ENCODE results near the gene DNAH1.
"Not testable (repeated sequence)": the region's sequence is repeated elsewhere in the genome, so short reads cannot be mapped to it uniquely, and the experiment has no call there.

Gene DNAH1

DNA sequence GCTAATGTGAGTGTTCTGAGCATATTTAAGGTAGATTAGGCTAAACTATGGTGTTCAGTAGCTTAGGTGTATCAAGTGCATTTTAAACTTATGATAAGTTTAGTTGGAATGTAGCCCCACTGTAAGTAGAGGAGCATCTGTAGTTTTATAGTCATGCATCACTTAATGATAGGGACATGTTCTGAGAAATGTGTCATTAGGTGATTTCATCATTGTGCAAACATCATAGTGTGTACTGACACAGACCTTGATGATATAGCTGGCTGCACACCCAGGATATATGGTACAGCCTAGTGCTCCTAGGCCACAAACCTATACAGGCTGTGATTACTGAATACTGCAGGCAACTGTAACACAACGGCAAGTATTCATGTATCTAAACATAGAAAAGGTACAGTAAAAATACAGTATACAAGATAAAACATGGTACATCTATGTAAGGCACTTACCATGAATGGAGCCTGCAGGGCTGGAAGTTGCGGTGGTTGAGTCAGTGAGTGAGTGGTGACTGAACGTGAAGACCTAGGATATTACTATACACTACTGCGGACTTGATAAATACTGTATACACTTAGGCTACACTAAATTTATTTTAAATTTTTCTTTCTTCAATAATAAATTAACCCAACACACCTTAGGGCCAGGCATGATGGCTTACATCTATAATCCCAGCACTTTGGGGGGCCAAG is 17.9 kb downstream of the DNAH1 start:
- DNase-seq (ENCODE audit: low read depth in 2 of 2): no peak

DNA sequence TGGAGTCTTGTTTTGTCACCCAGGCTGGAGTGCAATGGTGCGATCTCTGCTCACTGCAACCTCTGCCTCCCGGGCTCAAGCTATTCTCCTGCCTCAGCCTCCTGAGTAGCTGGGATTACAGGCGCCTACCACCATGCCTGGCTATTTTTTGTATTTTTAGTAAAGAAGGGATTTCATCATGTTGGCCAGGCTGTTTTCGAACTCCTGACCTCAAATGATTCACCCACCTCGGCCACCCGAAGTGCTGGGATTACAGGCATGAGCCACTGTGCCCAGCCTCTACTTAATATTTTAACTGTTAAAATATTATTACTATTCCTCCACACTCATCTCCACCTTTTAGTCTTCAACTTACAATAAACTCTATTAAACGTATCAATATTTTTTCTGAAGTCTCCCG is 22.0 kb downstream of the DNAH1 start:
- DNase-seq (ENCODE audit: low read depth in 2 of 2): not testable (repeated sequence)

DNA sequence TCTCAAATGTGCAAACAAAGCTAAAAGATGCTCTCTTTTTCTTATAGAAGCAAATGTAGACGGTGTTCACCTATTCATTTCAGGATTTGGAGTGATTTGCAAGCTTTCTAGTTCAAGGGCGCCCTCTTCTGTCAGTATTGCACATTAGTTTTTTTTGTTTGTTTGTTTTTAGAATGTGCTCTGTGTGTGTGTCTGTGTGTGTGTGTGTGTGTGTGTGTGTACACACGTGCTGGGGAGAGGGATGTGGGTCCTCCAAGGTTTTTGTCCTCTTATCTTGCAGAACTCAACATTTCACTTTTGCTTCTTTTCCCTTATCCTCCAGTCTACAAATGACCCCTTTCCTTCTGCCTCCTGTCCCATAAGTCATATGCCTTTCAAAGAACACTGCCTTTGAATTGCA is 23.5 kb downstream of the DNAH1 start:
- peak in 1 of 2 donors; percentile 7 for DNase-seq (ENCODE audit: low read depth in 2 of 2)

DNA sequence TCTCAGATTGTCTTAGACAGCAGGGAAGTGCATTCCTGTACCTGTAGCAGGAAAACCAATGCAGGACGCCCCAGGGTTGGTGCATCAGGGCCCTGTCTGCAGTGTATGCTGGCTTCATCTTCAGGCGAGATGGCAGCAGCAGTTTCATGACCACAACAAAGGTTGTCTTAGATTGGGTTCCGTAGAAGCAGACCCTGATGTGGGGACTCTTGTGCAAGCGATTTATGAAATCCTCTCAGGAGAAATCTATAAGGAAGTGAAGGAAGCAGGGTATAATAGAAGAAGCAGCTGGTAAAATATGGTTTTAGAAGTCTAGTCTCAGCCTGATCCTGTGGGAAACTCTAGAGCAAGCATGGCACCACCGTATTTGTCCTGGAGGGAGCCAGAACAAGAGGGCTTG is 25.0 kb downstream of the DNAH1 start:
- DNase-seq (ENCODE audit: low read depth in 2 of 2): no peak

DNA sequence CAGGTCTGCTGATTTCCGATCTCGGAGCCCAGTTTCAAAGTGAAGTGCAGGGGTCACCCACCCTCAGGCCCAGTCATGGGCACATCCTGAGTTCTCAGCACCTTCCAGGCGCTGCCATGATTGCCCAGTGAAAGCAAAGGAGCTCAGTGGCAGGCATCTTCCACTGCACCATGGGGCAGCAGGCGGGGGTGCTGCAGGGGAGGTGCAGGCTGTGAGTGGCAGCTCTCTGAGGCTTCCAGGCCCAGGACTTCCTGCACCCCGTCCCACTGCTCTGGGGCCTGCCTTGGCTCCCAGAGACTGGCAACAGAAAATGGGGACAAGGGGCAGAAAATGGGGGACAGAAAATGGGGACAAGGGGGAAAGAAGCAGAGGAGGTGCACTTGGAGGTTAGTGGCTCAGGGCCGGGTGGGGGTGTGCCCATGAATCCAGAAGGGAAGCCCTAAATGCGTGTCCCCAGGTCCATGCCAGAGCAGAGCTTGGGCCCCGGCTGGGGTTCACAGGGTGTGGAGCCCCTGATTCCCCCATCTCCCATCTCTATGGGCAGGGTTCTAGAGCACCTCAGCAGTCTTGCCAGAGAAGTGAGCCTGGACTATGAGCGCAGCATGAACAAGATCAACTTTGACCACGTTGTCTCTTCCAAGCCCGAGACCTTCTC is 28.0 kb downstream of the DNAH1 start:
- DNase-seq (ENCODE audit: low read depth in 2 of 2): no peak

DNA sequence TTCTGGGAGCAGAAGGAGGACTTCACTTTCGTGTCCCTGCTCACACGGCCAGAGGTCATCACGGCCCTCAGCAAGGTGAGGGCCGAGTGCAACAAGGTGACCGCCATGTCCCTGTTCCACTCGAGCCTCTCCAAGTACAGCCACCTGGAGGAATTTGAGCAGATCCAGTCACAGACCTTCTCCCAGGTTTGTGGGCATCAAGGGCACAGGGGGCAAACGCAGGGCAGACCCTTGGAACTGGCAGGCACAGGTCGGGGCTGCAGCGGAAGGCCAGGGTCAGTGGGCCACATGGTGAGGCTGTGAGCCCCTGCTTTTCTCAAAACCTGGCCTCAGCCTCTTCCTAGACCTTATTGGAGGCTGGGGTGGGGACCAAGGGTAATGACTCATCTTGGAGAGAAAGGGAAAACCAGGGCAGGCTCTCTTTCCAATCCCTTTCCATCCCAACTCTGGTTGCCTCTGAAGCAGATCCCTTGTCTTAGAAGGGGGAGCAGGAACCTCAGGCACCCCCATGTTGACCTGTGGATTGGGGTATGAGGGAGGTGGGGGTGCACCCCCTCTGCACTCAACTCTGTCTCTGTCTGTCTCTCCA is 29.5 kb downstream of the DNAH1 start:
- no peak for DNase-seq (ENCODE audit: low read depth in 2 of 2)

DNA sequence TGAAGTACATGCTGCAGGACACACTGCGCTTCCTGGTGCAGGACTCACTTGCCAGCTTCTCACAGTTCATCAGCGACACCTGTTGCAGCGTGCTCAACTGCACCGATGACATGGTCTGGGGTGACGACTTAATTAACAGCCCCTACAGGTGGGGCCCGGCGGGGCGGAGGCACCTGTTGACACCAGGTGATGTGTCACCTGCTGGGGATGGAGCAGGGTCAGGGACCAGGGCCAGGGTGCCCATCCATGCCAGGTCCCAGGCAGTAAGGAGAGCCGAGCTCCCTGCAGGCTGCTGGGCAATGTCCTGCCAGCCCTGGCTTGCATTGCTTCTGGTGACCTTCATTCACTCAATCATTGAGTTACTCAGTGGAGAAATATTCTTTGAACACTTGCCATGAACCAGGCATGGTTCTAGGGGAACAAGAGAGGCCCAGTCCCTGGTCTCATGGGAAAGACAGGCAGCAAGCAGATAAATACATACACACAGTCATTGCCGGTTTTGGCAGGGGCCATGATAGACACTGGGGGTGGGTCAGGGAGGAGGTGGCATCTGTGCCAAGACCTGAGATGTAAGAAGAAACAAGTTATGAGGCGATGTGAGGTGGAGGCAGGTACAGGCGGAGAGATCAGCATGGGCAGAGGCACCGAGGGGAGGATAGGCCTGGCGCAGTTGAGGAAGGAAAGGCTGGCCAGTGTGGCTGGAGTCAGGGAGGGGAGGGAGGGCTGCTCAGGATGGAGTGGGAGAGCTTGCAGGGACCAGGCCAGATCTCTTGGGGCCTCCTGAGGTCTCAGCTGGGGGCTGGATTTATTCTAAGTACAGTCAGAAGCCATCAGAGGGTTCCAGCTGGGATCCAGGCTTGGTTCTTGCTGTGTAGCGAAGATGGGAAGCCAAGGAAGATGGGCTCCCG is 30.8 kb downstream of the DNAH1 start:
- DNase-seq (ENCODE audit: low read depth in 2 of 2): no peak

DNA sequence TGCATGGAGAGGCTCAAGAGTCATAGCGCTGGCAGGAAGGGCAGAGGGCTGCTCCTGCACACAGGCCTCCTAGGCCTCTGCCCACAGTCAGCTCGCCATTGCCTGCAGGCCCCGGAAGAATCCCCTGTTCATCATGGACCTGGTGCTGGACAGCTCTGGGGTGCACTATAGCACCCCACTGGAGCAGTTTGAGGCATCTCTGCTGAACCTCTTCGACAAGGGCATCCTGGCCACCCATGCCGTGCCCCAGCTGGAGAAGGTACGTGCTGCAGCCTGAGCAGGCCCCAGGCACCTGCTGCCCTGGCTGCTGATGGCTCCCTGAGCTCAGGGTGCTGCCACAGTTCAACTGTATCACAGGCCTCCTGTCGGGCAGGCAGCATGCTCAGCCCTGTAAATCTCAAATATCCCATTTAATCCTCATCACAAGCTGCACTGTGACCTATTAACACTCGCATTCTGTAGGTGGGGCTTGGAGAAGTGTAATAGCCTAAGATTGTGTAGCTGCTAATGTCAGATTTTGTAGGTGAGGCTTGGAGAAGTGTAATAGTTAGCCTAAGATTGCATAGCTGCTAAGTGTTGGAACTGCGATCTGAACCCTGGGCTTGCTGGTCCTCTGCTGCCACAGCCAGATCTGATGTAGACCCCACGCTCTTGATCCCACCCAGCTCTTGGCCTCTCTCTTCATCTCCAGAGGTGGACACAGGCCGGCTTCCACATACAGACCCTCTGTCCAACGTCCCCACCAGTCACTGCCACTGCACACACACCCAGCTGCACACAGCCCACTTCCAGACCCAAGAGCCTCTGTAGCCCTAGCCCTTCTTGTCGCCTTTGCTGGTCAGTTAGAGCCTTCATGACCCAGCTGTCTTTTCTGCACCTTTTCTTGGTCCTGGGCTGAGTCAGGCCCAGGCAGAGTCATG is 31.9 kb downstream of the DNAH1 start:
- DNase-seq (ENCODE audit: low read depth in 2 of 2): no peak

DNA sequence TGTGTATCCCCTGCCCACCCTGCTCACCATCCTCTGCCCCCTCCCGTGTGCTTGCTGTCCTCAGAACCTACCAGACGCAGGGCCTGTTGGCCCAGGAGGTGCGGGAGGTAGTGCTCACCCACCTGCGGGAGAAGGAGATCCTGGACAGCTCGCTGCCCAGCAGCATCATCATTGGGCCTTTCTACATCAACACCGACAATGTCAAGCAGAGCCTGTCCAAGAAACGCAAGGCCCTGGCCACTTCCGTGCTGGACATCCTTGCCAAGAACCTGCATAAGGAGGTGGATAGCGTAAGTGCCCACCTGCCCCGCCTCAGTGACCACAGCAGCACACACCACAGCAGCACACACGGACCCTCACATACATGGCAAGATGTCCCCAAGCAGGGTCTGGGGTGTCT is 33.0 kb downstream of the DNAH1 start:
- no peak for DNase-seq (ENCODE audit: low read depth in 2 of 2)

DNA sequence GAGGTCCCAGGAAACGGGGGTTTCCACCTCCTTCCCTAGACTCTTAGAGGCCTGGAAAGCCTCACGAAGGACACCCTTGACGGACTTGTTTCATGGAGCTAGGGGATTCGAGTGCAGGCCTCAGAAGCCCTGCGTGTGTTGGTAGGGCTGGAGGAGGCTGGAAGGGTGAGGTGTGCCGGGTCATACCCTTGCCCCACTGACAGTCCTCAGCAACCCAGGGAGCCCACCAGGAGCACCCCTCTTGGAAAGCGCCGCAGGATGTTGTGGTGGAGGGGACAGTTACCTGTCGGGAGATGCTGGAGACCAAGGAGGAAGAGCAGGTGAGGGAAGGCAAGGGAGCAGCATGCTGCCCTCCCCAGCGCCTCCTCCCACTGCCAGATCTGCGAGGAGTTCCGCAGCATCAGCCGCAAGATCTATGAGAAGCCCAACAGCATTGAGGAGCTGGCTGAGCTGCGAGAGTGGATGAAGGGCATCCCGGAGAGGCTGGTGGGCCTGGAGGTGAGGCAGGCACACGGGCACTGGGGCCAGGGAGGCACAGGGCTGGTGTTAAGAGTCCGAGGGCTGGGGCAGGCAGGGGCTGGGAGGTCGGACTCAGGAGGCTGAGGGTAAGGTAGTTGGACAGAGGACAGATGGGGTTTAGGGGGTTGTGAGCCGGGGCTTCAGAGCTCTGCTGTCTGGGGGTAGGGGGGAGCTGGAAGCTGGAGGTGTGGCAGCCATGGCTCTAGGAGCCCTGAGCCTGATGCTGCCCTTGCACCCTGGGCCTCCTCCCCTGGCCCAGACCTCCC is 33.7 kb downstream of the DNAH1 start:
- DNase-seq (ENCODE audit: low read depth in 2 of 2): no peak

DNA sequence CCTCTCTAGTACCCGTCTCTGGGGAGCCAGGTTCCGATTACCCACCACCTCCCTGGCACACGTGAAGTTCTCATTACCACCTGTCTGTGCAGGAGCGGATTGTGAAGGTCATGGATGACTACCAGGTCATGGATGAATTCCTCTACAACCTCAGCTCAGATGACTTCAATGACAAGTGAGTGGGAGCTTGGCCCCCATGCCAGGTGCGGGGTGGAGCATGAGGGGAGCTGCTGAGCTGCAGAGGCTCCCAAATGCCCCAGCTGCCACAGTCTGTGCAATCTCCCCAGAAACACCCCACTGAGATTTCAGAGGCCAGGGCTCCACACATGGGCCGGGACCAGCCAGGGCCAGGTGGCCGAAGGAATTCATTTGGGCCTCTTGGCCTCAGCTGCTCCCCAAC is 34.3 kb downstream of the DNAH1 start:
- no peak for DNase-seq (ENCODE audit: low read depth in 2 of 2)

DNA sequence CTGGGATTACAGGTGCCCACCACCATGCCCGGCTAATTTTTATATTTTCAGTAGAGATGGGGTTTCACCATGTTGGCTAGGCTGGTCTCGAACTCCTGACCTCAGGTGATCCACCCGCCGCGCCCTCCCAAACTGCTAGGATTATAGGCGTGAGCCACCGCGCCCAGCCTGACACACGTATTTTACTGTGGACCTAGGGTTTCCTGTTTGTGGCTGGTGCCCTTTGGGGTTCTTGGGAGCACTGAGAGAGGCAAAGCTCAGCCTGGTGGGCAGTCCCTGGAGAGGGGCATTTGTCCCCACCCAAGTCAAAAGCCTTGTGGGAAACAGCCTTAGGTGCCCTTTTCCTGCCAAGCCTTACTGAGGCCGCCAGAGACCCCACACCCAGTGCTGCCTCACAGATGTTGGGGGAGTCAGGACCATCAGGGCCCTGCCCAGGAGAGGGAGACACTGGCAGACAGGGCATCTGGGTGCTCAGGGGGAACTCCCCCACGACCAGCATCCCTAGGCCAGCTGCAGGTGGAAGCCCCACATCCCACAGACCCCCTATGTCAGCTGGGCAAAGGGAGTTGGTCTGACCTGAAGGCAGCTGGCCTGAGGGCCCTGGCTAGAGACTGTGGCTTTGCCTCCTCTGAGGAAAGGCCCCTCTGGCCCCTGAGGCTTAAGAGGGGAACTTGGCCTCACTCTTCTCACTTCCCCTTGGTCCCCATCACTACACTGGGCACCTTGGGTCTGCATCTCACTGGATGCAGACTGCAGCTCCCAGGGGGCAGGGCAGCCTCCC is 35.1 kb downstream of the DNAH1 start:
- DNase-seq (ENCODE audit: low read depth in 2 of 2): no peak

DNA sequence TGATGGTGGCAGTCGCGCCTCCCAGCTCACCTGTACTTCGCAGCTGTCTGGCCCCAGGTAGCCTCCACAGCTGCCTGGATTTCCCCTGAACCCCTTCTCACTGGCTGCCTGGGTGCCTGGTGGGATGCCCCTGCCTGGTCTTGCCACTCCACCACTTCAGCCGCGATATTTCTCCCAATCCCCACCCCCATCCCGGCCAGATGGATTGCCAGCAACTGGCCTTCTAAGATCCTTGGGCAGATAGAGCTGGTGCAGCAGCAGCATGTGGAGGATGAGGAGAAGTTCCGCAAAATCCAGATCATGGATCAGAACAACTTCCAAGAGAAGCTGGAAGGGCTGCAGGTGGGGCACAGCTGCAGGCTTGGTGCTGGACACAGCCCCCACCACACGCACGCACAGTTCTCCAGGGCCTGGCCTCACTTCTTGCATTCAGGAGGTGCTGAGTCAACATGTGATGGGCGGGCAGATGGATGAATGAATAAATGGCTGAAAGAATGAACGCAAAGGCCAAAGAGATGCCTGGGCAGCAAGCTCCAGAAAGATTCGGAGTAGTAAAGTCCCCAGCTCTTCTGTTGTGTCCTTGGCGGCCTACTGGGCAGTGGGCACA is 35.7 kb downstream of the DNAH1 start:
- DNase-seq (ENCODE audit: low read depth in 2 of 2): no peak

DNA sequence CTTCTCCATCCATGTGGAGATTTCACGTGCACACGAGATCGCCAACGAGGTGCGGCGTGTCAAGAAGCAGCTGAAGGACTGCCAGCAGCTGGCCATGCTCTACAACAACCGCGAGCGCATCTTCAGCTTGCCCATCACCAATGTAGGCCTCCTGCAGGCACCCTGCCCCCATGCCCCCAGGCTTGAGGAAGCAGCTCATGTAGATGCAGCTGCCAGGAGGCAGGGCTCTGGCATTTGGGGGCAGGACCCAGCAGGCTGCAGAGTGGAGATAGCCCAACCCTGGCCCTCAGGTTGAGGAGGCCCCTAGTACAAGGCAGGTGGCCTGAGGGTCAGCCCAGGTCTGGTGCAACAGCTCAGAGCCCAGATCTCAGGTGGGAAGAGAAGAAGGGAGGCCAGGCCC is 36.4 kb downstream of the DNAH1 start:
- no peak for DNase-seq (ENCODE audit: low read depth in 2 of 2)

DNA sequence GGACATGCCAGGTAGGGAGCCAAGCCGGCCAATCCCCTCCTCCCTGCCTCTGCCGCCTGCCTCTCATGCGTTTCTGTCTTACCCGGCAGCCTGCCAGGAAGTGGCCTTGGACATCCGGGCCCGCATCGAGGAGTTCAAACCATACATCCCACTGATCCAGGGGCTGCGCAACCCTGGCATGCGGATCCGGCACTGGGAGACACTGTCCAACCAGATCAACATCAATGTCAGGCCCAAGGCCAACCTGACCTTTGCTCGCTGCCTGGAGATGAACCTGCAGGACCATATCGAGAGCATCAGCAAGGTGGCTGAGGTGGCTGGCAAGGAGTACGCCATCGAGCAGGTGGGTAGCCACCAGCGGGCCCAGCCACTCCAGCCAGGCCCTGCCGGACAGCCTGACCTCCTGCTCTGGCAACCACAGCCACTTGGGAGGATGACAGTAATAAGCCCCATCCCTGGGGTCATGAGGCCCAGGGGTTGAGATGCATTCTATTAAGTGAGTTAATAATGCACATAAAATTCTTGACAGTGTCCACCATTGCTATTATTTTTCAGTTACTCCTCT is 37.3 kb downstream of the DNAH1 start:
- no peak for DNase-seq (ENCODE audit: low read depth in 2 of 2)

DNA sequence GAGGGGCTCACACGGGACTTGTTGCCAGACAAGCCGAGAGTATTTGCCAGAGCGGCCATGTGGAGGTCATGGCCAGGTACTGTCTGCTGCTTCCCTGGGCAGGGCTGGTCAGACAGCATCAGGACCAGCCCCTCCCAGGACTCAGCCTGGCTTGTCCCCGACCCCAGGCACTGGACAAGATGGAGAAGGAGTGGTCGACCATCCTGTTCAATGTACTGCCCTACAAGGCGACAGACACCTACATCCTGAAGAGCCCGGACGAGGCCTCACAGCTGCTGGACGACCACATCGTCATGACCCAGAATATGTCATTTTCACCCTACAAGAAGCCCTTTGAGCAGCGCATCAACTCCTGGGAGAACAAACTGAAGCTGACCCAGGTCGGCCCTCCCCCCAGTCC is 38.6 kb downstream of the DNAH1 start:
- DNase-seq (ENCODE audit: low read depth in 2 of 2): no peak

DNA sequence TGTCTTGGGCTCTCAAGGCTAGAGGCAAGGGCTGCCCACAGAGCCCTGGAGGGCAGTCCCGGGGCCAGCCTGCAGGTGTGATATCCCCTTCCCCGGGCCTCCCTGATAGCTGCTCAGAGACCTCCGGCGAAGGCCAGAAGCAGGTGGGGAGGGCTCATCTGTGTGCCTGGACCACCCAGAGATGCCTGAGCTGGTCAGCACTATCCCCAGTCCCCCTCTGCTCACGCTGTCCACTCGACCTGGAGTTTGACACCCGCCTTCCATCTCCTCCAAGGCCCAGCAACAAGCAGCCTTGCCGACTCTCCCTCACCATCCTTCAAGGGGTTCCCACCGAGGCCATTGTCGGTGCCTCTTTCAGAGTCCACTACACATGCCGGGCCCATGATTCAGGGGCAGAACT is 39.4 kb downstream of the DNAH1 start:
- no peak for DNase-seq (ENCODE audit: low read depth in 2 of 2)

DNA sequence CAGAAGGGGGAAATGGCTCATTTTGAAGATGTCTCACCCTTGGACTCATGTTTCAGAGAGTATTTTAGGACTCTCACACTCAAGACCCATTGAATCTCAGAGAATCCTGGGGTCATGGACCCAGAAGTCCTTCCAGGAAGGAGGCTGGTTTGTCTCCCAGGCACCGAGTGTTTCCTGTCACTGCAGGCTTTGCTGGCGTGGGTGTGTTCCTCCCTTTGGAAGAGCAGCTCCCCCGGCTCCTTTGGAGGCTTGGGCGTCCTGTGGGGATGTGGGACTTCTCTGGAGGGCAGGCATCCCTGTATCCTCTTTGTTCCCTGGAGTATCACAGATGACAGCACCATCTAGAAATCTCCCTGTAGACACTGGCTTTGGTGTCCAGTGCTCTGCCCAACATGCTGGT is 40.0 kb downstream of the DNAH1 start:
- DNase-seq (ENCODE audit: low read depth in 2 of 2): no peak

Data from stimulated activated CD8-positive, alpha-beta memory T cell treated with anti-CD3 and anti-CD28 coated beads, Interleukin-7, amount 100 ng/mL, for 4 hours (primary cell).